ENCODE results near the gene LYST. TPM values are rescaled to one million over a fixed set of nuclear protein-coding genes. Genes with fewer than 3 reads are reported as not detected.
"Not testable (repeated sequence)": the region's sequence is repeated elsewhere in the genome, so short reads cannot be mapped to it uniquely, and the experiment has no call there.

Gene LYST, protein sequence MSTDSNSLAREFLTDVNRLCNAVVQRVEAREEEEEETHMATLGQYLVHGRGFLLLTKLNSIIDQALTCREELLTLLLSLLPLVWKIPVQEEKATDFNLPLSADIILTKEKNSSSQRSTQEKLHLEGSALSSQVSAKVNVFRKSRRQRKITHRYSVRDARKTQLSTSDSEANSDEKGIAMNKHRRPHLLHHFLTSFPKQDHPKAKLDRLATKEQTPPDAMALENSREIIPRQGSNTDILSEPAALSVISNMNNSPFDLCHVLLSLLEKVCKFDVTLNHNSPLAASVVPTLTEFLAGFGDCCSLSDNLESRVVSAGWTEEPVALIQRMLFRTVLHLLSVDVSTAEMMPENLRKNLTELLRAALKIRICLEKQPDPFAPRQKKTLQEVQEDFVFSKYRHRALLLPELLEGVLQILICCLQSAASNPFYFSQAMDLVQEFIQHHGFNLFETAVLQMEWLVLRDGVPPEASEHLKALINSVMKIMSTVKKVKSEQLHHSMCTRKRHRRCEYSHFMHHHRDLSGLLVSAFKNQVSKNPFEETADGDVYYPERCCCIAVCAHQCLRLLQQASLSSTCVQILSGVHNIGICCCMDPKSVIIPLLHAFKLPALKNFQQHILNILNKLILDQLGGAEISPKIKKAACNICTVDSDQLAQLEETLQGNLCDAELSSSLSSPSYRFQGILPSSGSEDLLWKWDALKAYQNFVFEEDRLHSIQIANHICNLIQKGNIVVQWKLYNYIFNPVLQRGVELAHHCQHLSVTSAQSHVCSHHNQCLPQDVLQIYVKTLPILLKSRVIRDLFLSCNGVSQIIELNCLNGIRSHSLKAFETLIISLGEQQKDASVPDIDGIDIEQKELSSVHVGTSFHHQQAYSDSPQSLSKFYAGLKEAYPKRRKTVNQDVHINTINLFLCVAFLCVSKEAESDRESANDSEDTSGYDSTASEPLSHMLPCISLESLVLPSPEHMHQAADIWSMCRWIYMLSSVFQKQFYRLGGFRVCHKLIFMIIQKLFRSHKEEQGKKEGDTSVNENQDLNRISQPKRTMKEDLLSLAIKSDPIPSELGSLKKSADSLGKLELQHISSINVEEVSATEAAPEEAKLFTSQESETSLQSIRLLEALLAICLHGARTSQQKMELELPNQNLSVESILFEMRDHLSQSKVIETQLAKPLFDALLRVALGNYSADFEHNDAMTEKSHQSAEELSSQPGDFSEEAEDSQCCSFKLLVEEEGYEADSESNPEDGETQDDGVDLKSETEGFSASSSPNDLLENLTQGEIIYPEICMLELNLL (N-terminal part only)
- 10 to 100 TPM; 34.4 to 36.0 TPM for total RNA-seq

DNA sequence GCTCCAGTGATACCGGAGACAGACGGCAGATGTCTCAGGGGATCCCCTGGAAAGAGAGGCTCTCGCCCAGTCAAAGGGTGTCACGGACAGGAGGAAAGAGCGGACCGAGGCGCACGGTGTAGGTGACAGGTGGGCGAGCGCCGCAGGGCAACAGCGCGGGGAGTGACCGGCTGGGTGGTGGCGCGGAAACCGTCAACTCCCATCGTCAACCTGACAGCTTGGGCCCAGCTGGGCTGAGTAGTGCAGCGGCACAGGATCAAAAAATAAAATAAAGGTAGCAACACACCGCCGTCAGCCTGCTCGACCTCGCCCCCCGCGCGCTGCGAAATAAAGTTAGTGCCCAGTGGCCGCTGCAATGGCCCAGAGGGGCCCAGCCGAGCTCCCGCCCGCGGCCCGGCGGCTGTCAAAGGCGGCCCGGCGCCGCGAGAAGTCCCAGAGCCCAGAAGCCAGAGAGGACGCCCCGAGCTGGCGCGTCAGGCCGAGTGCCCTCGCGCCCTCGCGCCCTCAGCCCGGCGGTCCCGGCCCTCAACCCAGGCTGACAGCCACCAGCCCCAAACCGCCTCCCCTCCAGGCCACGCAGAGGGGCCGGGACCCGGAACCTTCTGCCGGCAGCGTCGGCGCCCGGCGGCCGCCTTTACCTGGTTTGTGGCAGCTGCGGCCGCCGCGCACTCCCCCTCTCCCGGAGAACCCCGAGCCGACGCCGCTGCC, at the start of gene LYST:
Gene LYST, minus strand, starts transcription at position 702 of the 708 bp plus-strand sequence. CDS start 36,489 bp downstream, outside the sequence.
- Mint-ChIP-seq H3K9me3 (no peaks in the 10 kb centered on the region), H3K4me1 (peaks cover 56% of the 10 kb centered on the region), H3K4me3 (peak within 1 kb of the TSS; percentile 91), H3K36me3 (ENCODE audit: low read depth) (peaks cover 22% of the 10 kb centered on the region), H3K27me3 (no peaks in the 10 kb centered on the region), H3K27ac (peak within 1 kb of the TSS; percentile 94)
- CTCF ChIA-PET: interaction anchor here (0.7 to 4.5 kb wide), 16 partner anchors 9 to 352 kb away, joined by 3 to 88 read pairs (median 5); no protein-coding TSS in a partner anchor
- peak; percentile 71 for DNase-seq
- POLR2A ChIA-PET: interaction anchor here (0.8 to 4.2 kb wide), 24 partner anchors 8 to 362 kb away, joined by 3 to 41 read pairs (median 6); partner anchors contain the start of gene B3GALNT2

DNA sequence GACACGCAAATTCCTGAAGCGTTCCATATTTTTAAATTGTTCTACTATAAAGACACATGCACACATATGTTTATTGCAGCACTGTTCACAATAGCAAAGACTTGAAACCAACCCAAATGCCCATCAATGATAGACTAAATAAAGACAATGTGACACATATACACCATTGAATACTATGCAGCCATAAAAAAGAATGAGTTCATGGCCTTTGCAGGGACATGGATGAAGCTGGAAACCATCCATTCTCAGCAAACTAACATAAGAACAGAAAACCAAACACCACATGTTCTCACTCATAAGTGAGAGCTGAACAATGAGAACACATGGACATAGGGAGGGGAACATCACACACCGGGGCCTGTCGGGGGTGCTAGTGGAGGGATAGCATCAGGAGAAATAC, 48.8 kb upstream of the LYST start:
- H3K9me3 Mint-ChIP-seq; H3K27ac Mint-ChIP-seq; H3K36me3 Mint-ChIP-seq (ENCODE audit: low read depth); H3K27me3 Mint-ChIP-seq; POLR2A ChIA-PET; DNase-seq; CTCF ChIA-PET; H3K4me3 Mint-ChIP-seq: not testable (repeated sequence)
- peaks cover 20% of the 10 kb centered on the region for H3K4me1 Mint-ChIP-seq

DNA sequence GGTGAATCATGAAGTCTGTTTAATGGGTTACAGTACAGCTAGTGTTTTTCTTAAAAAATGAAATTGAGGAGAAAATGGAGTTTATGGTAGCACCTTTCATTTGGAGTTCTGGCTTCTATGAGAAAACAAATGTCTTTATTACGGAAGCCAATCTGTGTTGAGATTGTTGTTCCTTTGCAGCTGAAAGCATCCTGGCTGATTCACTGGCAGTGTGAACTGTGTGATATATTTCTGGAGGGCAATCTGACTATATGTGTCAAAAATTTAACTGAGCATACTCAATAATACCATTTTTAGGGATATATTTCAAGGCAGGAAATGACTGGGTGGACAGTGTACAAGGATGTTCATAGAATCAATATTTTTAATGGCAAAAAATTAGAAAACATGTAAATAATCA, 46.6 kb upstream of the LYST start:
- ChIA-PET POLR2A (no interaction called here), CTCF (interaction anchor here (0.7 kb wide), 1 partner anchor 58 kb away, joined by 3 read pairs; no protein-coding TSS in a partner anchor)
- Mint-ChIP-seq H3K36me3 (ENCODE audit: low read depth) (no peaks in the 10 kb centered on the region), H3K27ac (no peak overlapping the region), H3K9me3 (peaks cover 2% of the 10 kb centered on the region), H3K4me1 (peaks cover 35% of the 10 kb centered on the region), H3K4me3 (no peak overlapping the region), H3K27me3 (no peaks in the 10 kb centered on the region)
- DNase-seq: no peak

DNA sequence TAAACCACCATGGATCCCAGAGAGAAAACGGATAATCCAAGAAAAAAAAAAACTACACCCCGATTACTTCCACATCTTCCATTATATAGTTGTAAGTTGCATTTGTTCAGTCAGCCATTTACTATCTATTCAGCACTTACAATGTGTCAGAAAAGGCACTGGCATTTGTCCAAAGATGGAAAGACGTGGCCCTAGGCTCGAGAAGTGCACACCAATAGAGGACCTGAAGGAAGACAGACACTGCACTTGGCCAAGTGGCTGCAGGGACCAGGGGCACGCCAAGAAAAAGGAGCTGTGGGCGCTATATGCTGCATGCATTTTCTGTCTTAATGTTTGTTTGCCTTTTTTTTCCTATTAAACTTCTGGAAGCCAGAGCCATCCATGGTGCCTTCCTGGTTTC, 45.2 kb upstream of the LYST start:
- ChIA-PET POLR2A (no interaction called here), CTCF (interaction anchor here (0.5 to 0.7 kb wide), 2 partner anchors 21 to 496 kb away, joined by 3 read pairs; no protein-coding TSS in a partner anchor)

GRCh38 chr1:235911300-235911662, 44.6 kb upstream of the LYST start:
- peaks cover 2% of the 10 kb centered on the region for H3K9me3 Mint-ChIP-seq
- H3K27me3 Mint-ChIP-seq: no peaks in the 10 kb centered on the region

More for the DNA sequence above, 45.2 kb upstream of the LYST start:
- H3K4me3 Mint-ChIP-seq: no peak overlapping the region
- H3K27me3 Mint-ChIP-seq: no peaks in the 10 kb centered on the region
- peaks cover 2% of the 10 kb centered on the region for H3K9me3 Mint-ChIP-seq
- H3K4me1 Mint-ChIP-seq: peaks cover 28% of the 10 kb centered on the region
- no peak overlapping the region for H3K27ac Mint-ChIP-seq
- no peaks in the 10 kb centered on the region for H3K36me3 Mint-ChIP-seq (ENCODE audit: low read depth)
- no peak for DNase-seq

DNA sequence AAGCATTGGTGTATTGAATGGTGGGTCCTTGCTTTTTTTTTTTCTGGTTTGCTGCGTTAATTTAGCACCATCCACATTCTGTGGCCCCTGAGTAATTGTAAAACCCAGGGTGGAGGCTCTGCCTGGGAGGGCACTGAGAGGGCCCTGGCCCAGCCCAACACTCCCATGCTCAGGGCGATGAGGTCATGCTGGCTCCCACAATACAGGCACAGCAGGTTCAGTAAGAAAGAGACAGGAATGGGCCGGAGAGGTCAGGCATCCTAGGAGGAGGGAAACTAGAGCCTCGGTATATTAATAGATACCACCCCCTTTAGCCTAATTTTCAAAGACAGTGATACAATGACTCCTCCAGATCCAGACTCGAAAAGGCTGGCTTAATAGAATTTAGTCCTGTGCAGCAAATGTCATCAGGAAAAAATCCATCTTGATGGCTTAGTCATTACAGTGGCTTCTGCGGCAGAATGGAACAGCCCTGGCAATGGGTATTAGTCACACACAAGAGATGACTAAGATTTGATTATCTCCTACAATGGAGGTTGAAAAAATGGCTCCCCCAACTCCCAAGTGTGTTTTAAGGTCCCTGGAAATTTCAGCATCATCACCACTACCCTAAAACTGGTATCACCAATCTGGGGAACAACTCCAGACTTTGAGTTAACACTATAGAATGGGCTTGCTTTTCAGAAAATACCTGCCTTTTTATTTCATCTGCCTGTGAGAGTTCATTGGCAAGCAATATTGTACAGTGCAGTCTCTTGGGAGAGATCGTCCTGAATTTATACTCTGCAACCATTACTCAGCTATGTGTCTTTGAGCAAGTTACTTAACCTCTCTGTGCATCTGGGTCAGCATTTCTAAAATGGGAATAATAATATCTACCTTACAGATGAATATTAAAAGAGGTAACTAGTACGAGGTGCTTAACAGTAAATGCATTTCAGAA, 43.9 kb upstream of the LYST start:
- no peak overlapping the region for H3K4me3 Mint-ChIP-seq
- ChIA-PET CTCF (no interaction called here), POLR2A (no interaction called here)
- no peaks in the 10 kb centered on the region for H3K27me3 Mint-ChIP-seq
- peaks cover 26% of the 10 kb centered on the region for H3K4me1 Mint-ChIP-seq
- peak; percentile 52 for DNase-seq
- no peaks in the 10 kb centered on the region for H3K36me3 Mint-ChIP-seq (ENCODE audit: low read depth)
- peaks cover 2% of the 10 kb centered on the region for H3K9me3 Mint-ChIP-seq
- no peak overlapping the region for H3K27ac Mint-ChIP-seq

More at GRCh38 chr1:235911300-235911662, 44.6 kb upstream of the LYST start:
- CTCF ChIA-PET: no interaction called here
- POLR2A ChIA-PET: no interaction called here
- DNase-seq: no peak
- no peaks in the 10 kb centered on the region for H3K36me3 Mint-ChIP-seq (ENCODE audit: low read depth)
- H3K4me1 Mint-ChIP-seq: peaks cover 27% of the 10 kb centered on the region
- no peak overlapping the region for H3K4me3 Mint-ChIP-seq
- H3K27ac Mint-ChIP-seq: no peak overlapping the region

- Mint-ChIP-seq H3K27ac (no peak overlapping the region), H3K9me3 (peaks cover 2% of the 10 kb centered on the region), H3K36me3 (ENCODE audit: low read depth) (peaks cover 1% of the 10 kb centered on the region), H3K27me3 (no peaks in the 10 kb centered on the region), H3K4me1 (peaks cover 26% of the 10 kb centered on the region), H3K4me3 (no peak overlapping the region)
- ChIA-PET CTCF (no interaction called here), POLR2A (no interaction called here)
- no peak for DNase-seq
These were observed 42.2 kb upstream of the LYST start for GRCh38 chr1:235908742-235909520.

DNA sequence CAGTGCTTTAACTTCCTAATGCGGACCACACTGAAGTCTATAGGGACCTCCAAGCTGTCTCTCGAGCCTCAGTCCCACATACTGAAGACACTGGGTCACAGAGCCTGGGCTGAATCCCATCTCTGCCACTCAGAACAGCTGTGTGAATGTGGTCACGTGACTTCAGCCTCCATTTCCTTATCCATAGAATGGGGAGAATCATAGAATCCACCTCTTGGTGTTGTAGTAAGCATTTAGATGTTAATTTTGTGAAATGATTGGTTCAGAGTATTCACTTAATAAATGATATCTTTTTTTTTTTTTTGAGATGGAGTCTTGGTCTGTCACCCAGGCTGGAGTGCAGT, 41.2 kb upstream of the LYST start:
- H3K9me3 Mint-ChIP-seq: peaks cover 4% of the 10 kb centered on the region
- ChIA-PET CTCF (interaction anchor here (0.9 kb wide), 1 partner anchor 64 kb away, joined by 3 read pairs; no protein-coding TSS in a partner anchor), POLR2A (no interaction called here)
- H3K27ac Mint-ChIP-seq: no peak overlapping the region
- H3K4me3 Mint-ChIP-seq: no peak overlapping the region
- no peaks in the 10 kb centered on the region for H3K27me3 Mint-ChIP-seq
- DNase-seq: no peak
- peaks cover 26% of the 10 kb centered on the region for H3K4me1 Mint-ChIP-seq
- H3K36me3 Mint-ChIP-seq (ENCODE audit: low read depth): peaks cover 3% of the 10 kb centered on the region

- H3K27me3 Mint-ChIP-seq: no peaks in the 10 kb centered on the region
- no peak for DNase-seq
- H3K27ac Mint-ChIP-seq: no peak overlapping the region
- H3K9me3 Mint-ChIP-seq: peaks cover 4% of the 10 kb centered on the region
- peaks cover 26% of the 10 kb centered on the region for H3K4me1 Mint-ChIP-seq
- POLR2A ChIA-PET: interaction anchor here (1.2 kb wide), 1 partner anchor 10 kb away, joined by 3 read pairs; no protein-coding TSS in a partner anchor
- CTCF ChIA-PET: interaction anchor here (0.9 kb wide), 1 partner anchor 65 kb away, joined by 3 read pairs; no protein-coding TSS in a partner anchor
- H3K4me3 Mint-ChIP-seq: no peak overlapping the region
- H3K36me3 Mint-ChIP-seq (ENCODE audit: low read depth): peaks cover 3% of the 10 kb centered on the region
These were observed 40.6 kb upstream of the LYST start for GRCh38 chr1:235907187-235907896.

- H3K27ac Mint-ChIP-seq: no peak overlapping the region
- POLR2A ChIA-PET: interaction anchor here (1.2 kb wide), 1 partner anchor 11 kb away, joined by 3 read pairs; no protein-coding TSS in a partner anchor
- DNase-seq: no peak
- H3K36me3 Mint-ChIP-seq (ENCODE audit: low read depth): peaks cover 3% of the 10 kb centered on the region
- H3K27me3 Mint-ChIP-seq: no peaks in the 10 kb centered on the region
- CTCF ChIA-PET: no interaction called here
- H3K9me3 Mint-ChIP-seq: peaks cover 4% of the 10 kb centered on the region
- peaks cover 31% of the 10 kb centered on the region for H3K4me1 Mint-ChIP-seq
- no peak overlapping the region for H3K4me3 Mint-ChIP-seq
These were observed 39.7 kb upstream of the LYST start for GRCh38 chr1:235906436-235906835.

All from activated CD4-positive, alpha-beta memory T cell treated with anti-CD3 and anti-CD28 coated beads, Interleukin-2, amount 10 ng/mL, durations not matched to agents 7 days and 5 days (primary cell).